KBM-7 (cell line): Measurements from ENCODE around the gene PPP2R2B.
A peak's percentile ranks its signal among the peaks of the same experiment; 100 is the strongest.
"Not testable (repeated sequence)": the region's sequence is repeated elsewhere in the genome, so short reads cannot be mapped to it uniquely, and the experiment has no call there.

ENCODE experiments used
- DNase-seq: peaks from one replicate; pipeline ENCODE4 v3.0.0-alpha.2; 2015
- in situ Hi-C: fragments of 300-500 bp; cut with MboI; formaldehyde crosslinking; loops from 2 replicates; pipeline ENCODE4 v1.14.3; 2020; ENCODE audit warnings: low sequenced_read_pairs, low pct_unique_long_range_greater_than_20kb, mixed read lengths

PPP2R2B gene

GRCh38 chr5:146758938-146759337 lies 119.6 kb downstream of the PPP2R2B start:
- in situ Hi-C loops, result no loop called here
- no peak for DNase-seq

- in situ Hi-C loops, result no loop called here
- no peak for DNase-seq
Observed at GRCh38 chr5:146758076-146758475, 120.5 kb downstream of the PPP2R2B start.

- in situ Hi-C loops, result no loop called here
- DNase-seq, result no peak
Observed at GRCh38 chr5:146756546-146756945, 122.0 kb downstream of the PPP2R2B start.

- DNase-seq, result no peak
- in situ Hi-C loops, result no loop called here
Observed at GRCh38 chr5:146755793-146756192, 122.8 kb downstream of the PPP2R2B start.

GRCh38 chr5:146754621-146755020 lies 123.9 kb downstream of the PPP2R2B start:
- in situ Hi-C loops, result no loop called here

GRCh38 chr5:146753641-146754040 lies 124.9 kb downstream of the PPP2R2B start:
- in situ Hi-C loops, result no loop called here
- DNase-seq, result peak; percentile 51

More at GRCh38 chr5:146754621-146755020, 123.9 kb downstream of the PPP2R2B start:
- DNase-seq, result no peak

- peak; percentile 94 for DNase-seq
- in situ Hi-C loops, result no loop called here
Observed at GRCh38 chr5:146751781-146752401, 126.7 kb downstream of the PPP2R2B start.

- no peak for DNase-seq
- in situ Hi-C loops, result no loop called here
Observed at GRCh38 chr5:146751054-146751453, 127.5 kb downstream of the PPP2R2B start.

GRCh38 chr5:146748533-146748932 lies 130.0 kb downstream of the PPP2R2B start:
- DNase-seq, result no peak
- in situ Hi-C loops, result no loop called here

GRCh38 chr5:146745931-146746577 lies 132.5 kb downstream of the PPP2R2B start:
- in situ Hi-C loops, result no loop called here
- DNase-seq, result no peak

GRCh38 chr5:146744068-146744745 lies 134.3 kb downstream of the PPP2R2B start:
- in situ Hi-C loops, result no loop called here
- no peak for DNase-seq

GRCh38 chr5:146734936-146735577 lies 143.5 kb downstream of the PPP2R2B start:
- no peak for DNase-seq
- in situ Hi-C loops, result no loop called here

- in situ Hi-C loops, result no loop called here
- DNase-seq, result no peak
Observed at GRCh38 chr5:146732962-146733361, 145.6 kb downstream of the PPP2R2B start.

- in situ Hi-C loops, result no loop called here
Observed at GRCh38 chr5:146731909-146732659, 146.5 kb downstream of the PPP2R2B start.

GRCh38 chr5:146728746-146729145 lies 149.8 kb downstream of the PPP2R2B start:
- in situ Hi-C loops, result not testable (repeated sequence)

More at GRCh38 chr5:146731909-146732659, 146.5 kb downstream of the PPP2R2B start:
- no peak for DNase-seq

GRCh38 chr5:146726891-146727290 lies 151.7 kb downstream of the PPP2R2B start:
- no peak for DNase-seq
- in situ Hi-C loops, result no loop called here

More at GRCh38 chr5:146728746-146729145, 149.8 kb downstream of the PPP2R2B start:
- DNase-seq, result not testable (repeated sequence)

- no peak for DNase-seq
Observed at GRCh38 chr5:146726020-146726419, 152.5 kb downstream of the PPP2R2B start.

GRCh38 chr5:146725025-146725424 lies 153.5 kb downstream of the PPP2R2B start:
- DNase-seq, result no peak
- in situ Hi-C loops, result no loop called here

More at GRCh38 chr5:146726020-146726419, 152.5 kb downstream of the PPP2R2B start:
- in situ Hi-C loops, result no loop called here

GRCh38 chr5:146722361-146722779 lies 156.2 kb downstream of the PPP2R2B start:
- peak; percentile 81 for DNase-seq
- in situ Hi-C loops, result no loop called here
